Omental fat pad (tissue), 4 donors: Measurements from ENCODE around the gene SLC4A7. TPM values are rescaled to one million over a fixed set of nuclear protein-coding genes. Genes with fewer than 3 reads are reported as not detected.

Source experiments
- ATAC-seq: fragments of 150-250 bp; one replicate; pipeline ENCODE4 v1.9.1; 2016; ENCODE audit warnings: mild to moderate bottlenecking, moderate library complexity; ENCODE audit not compliant: low FRiP score
- DNase-seq: peaks from one replicate; pipeline ENCODE4 v3.0.0-alpha.2; 2019; ENCODE audit warnings: low spot score
- total RNA-seq, 4 donors: library from RNA; depleted of rRNA; stranded (reverse); fragments of >200 nt; gene quantifications; one replicate each; pipeline ENCODE4 v1.1.0, GENCODE V29; 2016
- TF ChIP-seq, protein P1 (sequence below), 3 donors: fragments of 450-650 bp; IDR thresholded peaks; one replicate each; pipeline ENCODE4 v1.5.1; 2016 to 2017; ENCODE audit warnings: antibody characterized with exemption in 3 of 3, mild to moderate bottlenecking in 3 of 3, moderate library complexity in 2 of 3

SLC4A7 gene
- total RNA-seq, 4 donors from 2014 or later: 25.4 to 101 (median 33.9) TPM

DNA sequence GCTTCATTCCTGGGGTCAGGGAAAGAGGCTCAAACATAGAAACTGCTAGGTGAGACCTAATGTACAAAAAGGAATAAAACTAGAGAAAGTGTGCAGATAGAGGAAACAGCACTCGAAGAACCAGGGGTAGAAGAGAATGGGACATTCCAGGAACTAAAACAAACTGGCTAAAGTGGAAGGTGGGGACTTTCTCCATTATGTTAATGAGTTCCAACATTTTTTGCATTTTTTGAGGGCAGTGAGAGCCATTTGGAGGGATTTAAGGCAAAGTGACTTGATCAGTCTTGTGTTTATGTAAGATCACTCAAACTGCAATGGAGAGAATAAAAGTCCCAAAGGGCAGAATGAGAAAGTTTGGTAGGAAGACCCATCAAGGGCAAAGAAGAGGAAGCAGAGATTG lies 20.6 kb upstream of the SLC4A7 start:
- DNase-seq (no peak), ATAC-seq (no peak)
- TF ChIP-seq, protein P1, sequence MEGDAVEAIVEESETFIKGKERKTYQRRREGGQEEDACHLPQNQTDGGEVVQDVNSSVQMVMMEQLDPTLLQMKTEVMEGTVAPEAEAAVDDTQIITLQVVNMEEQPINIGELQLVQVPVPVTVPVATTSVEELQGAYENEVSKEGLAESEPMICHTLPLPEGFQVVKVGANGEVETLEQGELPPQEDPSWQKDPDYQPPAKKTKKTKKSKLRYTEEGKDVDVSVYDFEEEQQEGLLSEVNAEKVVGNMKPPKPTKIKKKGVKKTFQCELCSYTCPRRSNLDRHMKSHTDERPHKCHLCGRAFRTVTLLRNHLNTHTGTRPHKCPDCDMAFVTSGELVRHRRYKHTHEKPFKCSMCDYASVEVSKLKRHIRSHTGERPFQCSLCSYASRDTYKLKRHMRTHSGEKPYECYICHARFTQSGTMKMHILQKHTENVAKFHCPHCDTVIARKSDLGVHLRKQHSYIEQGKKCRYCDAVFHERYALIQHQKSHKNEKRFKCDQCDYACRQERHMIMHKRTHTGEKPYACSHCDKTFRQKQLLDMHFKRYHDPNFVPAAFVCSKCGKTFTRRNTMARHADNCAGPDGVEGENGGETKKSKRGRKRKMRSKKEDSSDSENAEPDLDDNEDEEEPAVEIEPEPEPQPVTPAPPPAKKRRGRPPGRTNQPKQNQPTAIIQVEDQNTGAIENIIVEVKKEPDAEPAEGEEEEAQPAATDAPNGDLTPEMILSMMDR (IDR thresholded peaks at IDR 0.05): no peak

- TF ChIP-seq, protein P1 (IDR thresholded peaks at IDR 0.05): no peak
- no peak for DNase-seq
- ATAC-seq: no peak
These were observed 19.3 kb upstream of the SLC4A7 start for GRCh38 chr3:27503526-27503925.

DNA sequence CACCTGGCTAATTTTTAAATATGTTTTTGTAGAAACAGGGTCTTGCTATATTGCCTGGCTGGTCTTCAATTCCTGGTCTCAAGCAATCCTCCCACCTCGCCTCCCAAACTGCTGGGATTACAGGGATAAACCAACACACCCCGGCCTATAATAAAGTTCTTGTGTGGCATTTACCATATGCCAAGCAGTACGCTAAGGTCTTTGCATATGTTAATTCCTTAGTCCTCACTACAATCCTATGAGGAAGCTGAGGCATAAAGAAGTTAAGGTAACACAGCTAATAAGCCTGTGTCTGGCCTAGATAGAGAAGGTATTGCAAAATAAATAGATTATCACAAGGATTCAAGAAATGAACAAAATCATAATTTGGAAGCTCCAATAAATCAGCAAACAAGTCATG lies 17.6 kb upstream of the SLC4A7 start:
- TF ChIP-seq, protein P1 (IDR thresholded peaks at IDR 0.05): no peak
- ATAC-seq (no peak), DNase-seq (no peak)

GRCh38 chr3:27500986-27501385 lies 16.8 kb upstream of the SLC4A7 start:
- TF ChIP-seq, protein P1 (IDR thresholded peaks at IDR 0.05): no peak
- no peak for DNase-seq
- ATAC-seq: no peak

- DNase-seq: no peak
- TF ChIP-seq, protein P1 (IDR thresholded peaks at IDR 0.05): no peak
- ATAC-seq: no peak
These were observed 15.9 kb upstream of the SLC4A7 start for GRCh38 chr3:27500035-27500434.

DNA sequence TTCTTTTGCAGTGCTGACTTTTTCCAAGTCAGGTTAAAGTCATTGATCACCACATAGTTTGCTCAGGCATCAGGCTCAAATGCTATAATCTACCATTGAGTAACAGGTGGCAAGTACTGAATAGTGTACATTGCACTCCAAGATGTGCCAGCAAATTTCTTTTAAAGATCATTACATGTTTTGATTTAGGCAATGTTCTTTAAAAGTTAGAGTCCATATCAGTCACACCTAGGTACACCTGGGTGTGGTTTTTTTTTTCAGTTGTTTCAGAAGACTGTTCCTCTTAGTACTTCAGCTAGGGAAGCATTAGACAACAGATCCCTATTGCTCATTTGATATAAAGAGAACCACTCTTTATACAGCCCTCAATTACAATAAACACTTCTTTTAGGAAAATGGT lies 10.6 kb upstream of the SLC4A7 start:
- TF ChIP-seq, protein P1 (IDR thresholded peaks at IDR 0.05): no peak

GRCh38 chr3:27488821-27489220 lies 4.6 kb upstream of the SLC4A7 start:
- TF ChIP-seq, protein P1 (IDR thresholded peaks at IDR 0.05): no peak
- DNase-seq (no peak), ATAC-seq (no peak)

More for the DNA sequence above, 10.6 kb upstream of the SLC4A7 start:
- ATAC-seq (no peak), DNase-seq (no peak)
